ENCODE data around the gene EPHA6.
A peak's percentile ranks its signal among the peaks of the same experiment; 100 is the strongest.
"Not testable (repeated sequence)": the region's sequence is repeated elsewhere in the genome, so short reads cannot be mapped to it uniquely, and the experiment has no call there.

EPHA6 gene

DNA sequence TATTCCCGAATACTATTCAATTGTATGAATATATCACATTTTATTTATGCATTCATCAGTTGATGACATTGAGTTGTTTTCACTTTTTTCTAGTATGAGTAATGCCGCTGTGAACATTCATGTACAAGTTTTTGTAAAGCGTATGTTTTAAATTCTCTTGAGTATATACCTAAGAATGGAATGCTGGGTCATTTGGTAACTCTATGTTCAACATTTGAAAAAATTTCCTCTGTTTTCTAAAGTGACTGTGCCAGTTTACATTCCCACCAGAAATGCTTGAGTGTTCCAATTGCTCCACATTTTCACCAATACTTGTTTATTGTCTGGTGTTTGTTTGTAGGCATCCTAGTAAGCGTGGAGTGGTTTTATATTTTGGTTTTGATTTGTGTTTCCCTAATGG, 144.5 kb downstream of the EPHA6 start:
- in situ Hi-C loops (cut with HindIII; ENCODE audit: low pct_unique_long_range_greater_than_20kb, low sequenced_read_pairs): no loop called here
- TF ChIP-seq JUND (IDR thresholded peaks at IDR 0.05; ENCODE audit: low read depth): no peak
- DNase-seq (ENCODE audit: low read depth in 1 of 2, low spot score in 1 of 2): no peak

GRCh38 chr3:96959474-96959873, 145.1 kb downstream of the EPHA6 start:
- no peak for DNase-seq (ENCODE audit: low read depth in 1 of 2, low spot score in 1 of 2)
- no peak for TF ChIP-seq JUND (IDR thresholded peaks at IDR 0.05; ENCODE audit: low read depth)
- in situ Hi-C loops (cut with HindIII; ENCODE audit: low pct_unique_long_range_greater_than_20kb, low sequenced_read_pairs): no loop called here

DNA sequence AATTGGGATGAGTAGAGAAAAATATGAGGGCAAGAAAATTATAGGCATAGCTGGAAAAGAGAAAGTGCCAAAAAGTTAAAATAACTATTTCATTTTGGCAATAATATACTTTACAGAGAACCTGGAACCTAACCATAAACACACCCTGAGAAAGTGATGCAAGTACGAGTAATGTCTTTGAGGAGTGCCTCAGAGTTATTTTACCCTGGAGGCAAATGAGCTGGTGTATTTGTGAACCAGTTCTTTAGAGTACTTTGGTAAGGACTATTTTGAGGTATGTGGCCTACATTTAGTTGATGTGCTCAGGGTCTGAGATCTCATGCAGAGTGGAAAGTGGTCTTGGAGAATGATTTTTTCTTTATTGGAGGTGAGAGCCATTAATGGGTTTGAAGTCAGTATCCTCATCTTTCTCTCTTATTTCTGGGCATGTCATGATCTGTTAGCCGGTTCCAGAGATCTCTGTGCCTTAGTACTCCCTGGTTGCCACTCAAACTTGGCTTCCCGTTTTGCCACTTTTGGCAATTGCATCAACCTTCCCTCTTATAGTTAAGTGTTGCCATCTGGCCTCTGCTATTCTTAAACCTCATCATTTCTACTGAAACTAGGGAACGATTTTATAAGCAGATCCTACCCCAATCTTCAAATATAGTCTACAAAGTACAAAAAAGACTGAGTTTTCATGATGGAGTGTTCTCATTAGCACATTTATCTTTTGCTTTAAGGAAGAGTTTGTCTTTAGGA, 145.7 kb downstream of the EPHA6 start:
- in situ Hi-C loops (cut with HindIII; ENCODE audit: low pct_unique_long_range_greater_than_20kb, low sequenced_read_pairs): no loop called here
- DNase-seq (ENCODE audit: low read depth in 1 of 2, low spot score in 1 of 2): peak in 1 of 2 experiments; percentile 77
- no peak for TF ChIP-seq JUND (IDR thresholded peaks at IDR 0.05; ENCODE audit: low read depth)

DNA sequence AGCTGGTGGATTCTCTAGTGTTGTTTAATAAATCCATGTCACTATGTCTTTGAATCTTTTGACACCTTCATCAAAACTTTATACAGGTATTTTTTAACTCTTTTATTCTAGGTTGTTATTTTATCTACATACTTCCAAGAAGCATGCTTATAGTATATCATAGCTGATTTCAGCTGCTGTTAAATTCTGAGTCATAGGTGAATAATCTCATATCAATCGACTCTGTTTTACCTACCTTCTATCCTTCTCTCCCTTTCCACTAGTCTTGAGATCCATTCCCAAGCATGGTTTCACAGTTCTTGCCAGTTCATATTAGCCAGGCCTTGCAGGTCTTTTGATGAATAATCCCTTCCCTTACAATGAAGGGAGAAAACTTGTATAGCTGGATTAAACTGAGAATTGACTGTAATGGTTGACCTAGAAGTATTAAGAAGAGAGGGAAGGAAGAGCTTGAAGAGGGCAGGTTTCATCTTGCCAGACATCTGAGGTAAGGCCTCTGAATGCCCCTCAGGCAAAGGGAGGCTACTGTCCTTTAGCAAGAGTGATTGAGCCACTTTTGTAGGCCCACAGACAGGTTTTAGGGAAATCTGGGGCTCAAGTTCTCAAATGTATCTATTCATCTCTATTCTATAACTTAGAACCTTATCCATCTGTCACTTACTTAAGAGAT, 146.4 kb downstream of the EPHA6 start:
- TF ChIP-seq JUND (IDR thresholded peaks at IDR 0.05; ENCODE audit: low read depth): no peak
- DNase-seq (ENCODE audit: low read depth in 1 of 2, low spot score in 1 of 2): peak in 1 of 2 experiments; percentile 60
- in situ Hi-C loops (cut with HindIII; ENCODE audit: low pct_unique_long_range_greater_than_20kb, low sequenced_read_pairs): no loop called here

DNA sequence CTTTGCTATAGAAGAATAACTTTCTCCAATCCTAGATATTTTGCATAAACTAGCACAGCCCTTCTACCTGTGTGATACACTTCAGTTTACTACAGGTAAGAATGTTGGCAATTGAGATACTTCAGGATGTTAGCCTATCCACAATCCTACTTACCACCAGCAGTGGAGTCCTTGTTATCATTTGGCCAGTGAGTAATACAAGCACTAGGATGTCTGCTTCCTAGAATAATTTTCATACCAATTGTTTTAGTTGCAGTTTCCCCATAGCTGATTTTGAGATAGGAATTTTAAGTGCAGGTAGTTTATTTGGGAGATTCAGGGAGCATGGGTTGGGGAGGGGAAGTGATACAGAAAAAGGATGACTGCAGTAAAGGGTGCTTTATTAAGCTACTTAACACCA, 147.2 kb downstream of the EPHA6 start:
- in situ Hi-C loops (cut with HindIII; ENCODE audit: low pct_unique_long_range_greater_than_20kb, low sequenced_read_pairs): no loop called here
- no peak for DNase-seq (ENCODE audit: low read depth in 1 of 2, low spot score in 1 of 2)
- no peak for TF ChIP-seq JUND (IDR thresholded peaks at IDR 0.05; ENCODE audit: low read depth)

DNA sequence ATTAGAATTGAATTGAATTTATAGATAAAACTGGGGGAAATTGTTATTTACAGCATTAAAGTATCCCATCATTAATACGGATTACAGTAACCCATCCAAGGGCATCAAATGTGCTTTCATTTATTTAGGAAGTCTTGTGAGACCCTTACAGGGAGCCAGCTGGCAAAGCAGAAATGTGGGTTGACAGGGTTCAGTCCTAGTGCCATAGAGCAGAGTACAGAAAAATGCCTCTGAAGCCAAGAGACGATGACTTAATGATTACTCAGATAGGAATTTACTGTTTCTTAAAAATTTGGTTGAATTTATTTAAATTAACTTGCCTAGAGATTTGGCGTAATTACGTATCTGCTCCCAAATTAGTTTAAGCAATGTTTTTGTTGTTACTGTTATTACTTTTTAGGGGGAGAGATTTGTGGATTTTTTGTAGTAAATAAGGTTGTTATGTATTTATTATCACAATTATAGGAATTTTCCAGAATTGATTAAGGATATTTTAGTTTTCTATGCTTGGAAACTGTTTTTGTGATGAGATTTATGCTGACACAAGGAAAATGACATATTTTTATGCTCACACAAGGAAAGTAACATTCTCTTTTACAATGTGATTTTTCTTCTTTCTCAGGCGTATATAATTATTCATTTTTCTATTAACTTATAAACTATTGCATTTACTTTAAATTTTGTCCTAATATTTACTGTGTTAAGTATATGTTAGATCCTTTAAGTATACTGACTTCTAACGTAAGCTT, 152.0 kb downstream of the EPHA6 start:
- in situ Hi-C loops (cut with HindIII; ENCODE audit: low pct_unique_long_range_greater_than_20kb, low sequenced_read_pairs): no loop called here
- DNase-seq (ENCODE audit: low read depth in 1 of 2, low spot score in 1 of 2): no peak
- TF ChIP-seq JUND (IDR thresholded peaks at IDR 0.05; ENCODE audit: low read depth): no peak

DNA sequence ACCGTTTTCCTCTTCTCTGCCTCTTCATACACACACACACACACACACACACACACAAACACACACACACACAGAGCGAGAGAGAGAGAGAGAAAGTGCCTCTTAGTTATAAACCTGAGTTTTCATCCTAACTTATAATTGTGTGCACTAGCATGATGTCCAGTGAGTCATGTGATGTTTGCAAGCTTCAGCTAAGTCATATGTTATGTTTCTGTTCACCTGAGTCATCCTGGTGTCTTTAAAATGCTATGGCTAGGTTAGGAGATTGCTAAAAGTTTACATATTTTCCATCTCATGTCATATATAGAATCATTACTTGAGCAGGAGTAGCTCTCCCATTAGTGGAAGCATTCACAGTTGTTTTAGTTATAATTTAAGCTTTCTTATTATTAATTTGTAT, 155.8 kb downstream of the EPHA6 start:
- in situ Hi-C loops (cut with HindIII; ENCODE audit: low pct_unique_long_range_greater_than_20kb, low sequenced_read_pairs): no loop called here
- DNase-seq (ENCODE audit: low read depth in 1 of 2, low spot score in 1 of 2): no peak
- TF ChIP-seq JUND (IDR thresholded peaks at IDR 0.05; ENCODE audit: low read depth): no peak

GRCh38 chr3:96977671-96978070, 163.3 kb downstream of the EPHA6 start:
- TF ChIP-seq JUND (IDR thresholded peaks at IDR 0.05; ENCODE audit: low read depth): no peak
- in situ Hi-C loops (cut with HindIII; ENCODE audit: low pct_unique_long_range_greater_than_20kb, low sequenced_read_pairs): no loop called here
- no peak for DNase-seq (ENCODE audit: low read depth in 1 of 2, low spot score in 1 of 2)

GRCh38 chr3:96983716-96984115, 169.3 kb downstream of the EPHA6 start:
- DNase-seq (ENCODE audit: low read depth in 1 of 2, low spot score in 1 of 2); in situ Hi-C loops (cut with HindIII; ENCODE audit: low pct_unique_long_range_greater_than_20kb, low sequenced_read_pairs): not testable (repeated sequence)

GRCh38 chr3:96986241-96986640, 171.8 kb downstream of the EPHA6 start:
- in situ Hi-C loops (cut with HindIII; ENCODE audit: low pct_unique_long_range_greater_than_20kb, low sequenced_read_pairs): no loop called here
- no peak for TF ChIP-seq JUND (IDR thresholded peaks at IDR 0.05; ENCODE audit: low read depth)
- peak in 1 of 2 experiments; percentile 44 for DNase-seq (ENCODE audit: low read depth in 1 of 2, low spot score in 1 of 2)

- in situ Hi-C loops (cut with HindIII; ENCODE audit: low pct_unique_long_range_greater_than_20kb, low sequenced_read_pairs): no loop called here
- DNase-seq (ENCODE audit: low read depth in 1 of 2, low spot score in 1 of 2): no peak
- no peak for TF ChIP-seq JUND (IDR thresholded peaks at IDR 0.05; ENCODE audit: low read depth)
These were observed 176.8 kb downstream of the EPHA6 start for GRCh38 chr3:96991231-96991630.

DNA sequence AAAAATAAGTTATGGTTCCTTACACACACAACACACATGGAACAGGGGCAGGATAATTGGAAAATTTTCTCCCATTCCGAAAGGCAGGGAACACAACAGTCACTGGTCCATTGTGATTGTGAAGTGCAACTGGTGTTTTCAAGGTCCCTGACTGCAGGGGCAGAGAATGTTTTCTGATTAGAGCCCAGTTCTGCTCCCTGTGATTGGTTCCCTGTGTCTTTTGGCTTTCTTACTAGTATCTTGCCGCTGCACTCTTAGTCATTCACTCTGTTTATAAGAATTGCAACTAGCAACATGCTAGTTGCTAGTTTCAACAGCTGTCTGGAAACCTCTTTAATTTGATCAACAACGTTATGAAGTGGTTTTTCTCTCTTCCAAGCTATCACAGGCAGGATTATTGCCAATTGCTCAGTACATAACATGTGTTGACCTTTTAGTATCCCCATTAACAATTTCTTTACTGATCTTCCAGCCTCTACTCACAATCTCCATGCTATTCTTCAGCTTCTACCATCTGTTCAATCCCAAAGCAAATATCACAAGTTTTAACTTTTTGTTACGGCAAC, 177.5 kb downstream of the EPHA6 start:
- TF ChIP-seq JUND (IDR thresholded peaks at IDR 0.05; ENCODE audit: low read depth): no peak
- in situ Hi-C loops (cut with HindIII; ENCODE audit: low pct_unique_long_range_greater_than_20kb, low sequenced_read_pairs): no loop called here
- DNase-seq (ENCODE audit: low read depth in 1 of 2, low spot score in 1 of 2): no peak

DNA sequence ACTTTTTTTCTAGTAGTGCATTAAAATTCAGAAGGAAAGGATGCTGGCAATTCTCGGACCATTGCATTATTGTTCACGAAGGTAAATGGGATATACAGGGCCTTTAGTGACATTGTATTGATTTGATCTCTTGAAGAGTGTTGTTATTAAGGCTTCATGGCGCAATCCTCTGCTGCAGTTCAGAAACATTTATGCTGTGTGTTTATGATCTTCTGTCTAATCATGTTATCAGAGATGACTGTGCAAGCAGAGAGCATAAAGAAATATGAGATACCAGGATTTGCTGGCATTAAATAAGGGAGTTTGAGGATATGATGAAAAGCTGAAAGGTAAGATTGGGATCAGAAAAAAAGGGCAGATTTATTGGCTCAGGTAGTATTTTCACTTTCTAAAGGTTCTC, 180.6 kb downstream of the EPHA6 start:
- DNase-seq (ENCODE audit: low read depth in 1 of 2, low spot score in 1 of 2): no peak
- TF ChIP-seq JUND (IDR thresholded peaks at IDR 0.05; ENCODE audit: low read depth): no peak
- in situ Hi-C loops (cut with HindIII; ENCODE audit: low pct_unique_long_range_greater_than_20kb, low sequenced_read_pairs): no loop called here

Measured in T47D (cell line).